Measurements from ENCODE around the gene INPP5D. TPM values are rescaled to one million over a fixed set of nuclear protein-coding genes. Genes with fewer than 3 reads are reported as not detected.

Gene INPP5D
- total RNA-seq, 1 donor: under 0.01 TPM

DNA sequence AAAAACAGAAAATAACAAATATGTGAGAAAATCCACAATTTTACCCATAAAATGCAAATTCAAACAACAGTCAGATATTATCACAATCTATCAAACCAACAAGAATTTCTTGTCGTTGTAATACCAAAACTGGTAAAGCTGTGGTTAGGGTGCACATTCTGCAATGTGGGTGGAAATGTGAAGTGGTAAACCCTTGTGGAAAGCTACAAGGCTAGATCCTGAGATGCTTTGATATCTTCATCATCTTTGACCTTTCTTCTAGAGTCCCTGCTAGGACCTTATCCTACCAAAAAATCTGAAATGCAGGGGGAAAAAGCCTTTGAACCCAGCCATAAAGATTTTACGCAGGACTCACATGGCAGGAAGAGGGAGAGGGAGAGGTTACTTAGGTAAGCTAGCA lies 174.1 kb downstream of the INPP5D start:
- no peak overlapping the region for H3K4me3 ChIP-seq (ENCODE audit: low read depth, low read length)
- TF ChIP-seq, protein P1, sequence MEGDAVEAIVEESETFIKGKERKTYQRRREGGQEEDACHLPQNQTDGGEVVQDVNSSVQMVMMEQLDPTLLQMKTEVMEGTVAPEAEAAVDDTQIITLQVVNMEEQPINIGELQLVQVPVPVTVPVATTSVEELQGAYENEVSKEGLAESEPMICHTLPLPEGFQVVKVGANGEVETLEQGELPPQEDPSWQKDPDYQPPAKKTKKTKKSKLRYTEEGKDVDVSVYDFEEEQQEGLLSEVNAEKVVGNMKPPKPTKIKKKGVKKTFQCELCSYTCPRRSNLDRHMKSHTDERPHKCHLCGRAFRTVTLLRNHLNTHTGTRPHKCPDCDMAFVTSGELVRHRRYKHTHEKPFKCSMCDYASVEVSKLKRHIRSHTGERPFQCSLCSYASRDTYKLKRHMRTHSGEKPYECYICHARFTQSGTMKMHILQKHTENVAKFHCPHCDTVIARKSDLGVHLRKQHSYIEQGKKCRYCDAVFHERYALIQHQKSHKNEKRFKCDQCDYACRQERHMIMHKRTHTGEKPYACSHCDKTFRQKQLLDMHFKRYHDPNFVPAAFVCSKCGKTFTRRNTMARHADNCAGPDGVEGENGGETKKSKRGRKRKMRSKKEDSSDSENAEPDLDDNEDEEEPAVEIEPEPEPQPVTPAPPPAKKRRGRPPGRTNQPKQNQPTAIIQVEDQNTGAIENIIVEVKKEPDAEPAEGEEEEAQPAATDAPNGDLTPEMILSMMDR (IDR thresholded peaks at IDR 0.05; ENCODE audit: insufficient read depth, low read depth, low read length): no peak
- no peak for DNase-seq (ENCODE audit: low read depth)

DNA sequence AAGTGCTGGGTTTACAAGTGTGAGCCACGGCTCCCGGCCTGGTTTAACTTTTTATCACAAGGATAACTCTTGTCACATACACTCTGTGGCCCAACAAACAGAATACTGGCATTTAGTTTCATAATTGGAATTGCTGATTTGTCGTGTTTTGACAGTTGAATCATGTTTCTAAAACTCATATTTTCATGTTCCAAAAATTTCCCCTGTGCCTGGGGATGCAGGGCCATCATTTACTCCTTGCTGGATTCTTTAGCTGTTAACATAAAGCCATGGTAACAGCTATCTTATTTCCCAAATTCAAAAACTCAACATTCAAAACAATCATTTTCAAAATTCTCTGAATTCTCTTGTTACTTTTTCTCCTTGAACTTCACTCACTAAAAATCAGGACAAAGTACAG lies 174.9 kb downstream of the INPP5D start:
- H3K4me3 ChIP-seq (ENCODE audit: low read depth, low read length): no peak overlapping the region
- no peak for DNase-seq (ENCODE audit: low read depth)
- TF ChIP-seq, protein P1 (IDR thresholded peaks at IDR 0.05; ENCODE audit: insufficient read depth, low read depth, low read length): no peak

DNA sequence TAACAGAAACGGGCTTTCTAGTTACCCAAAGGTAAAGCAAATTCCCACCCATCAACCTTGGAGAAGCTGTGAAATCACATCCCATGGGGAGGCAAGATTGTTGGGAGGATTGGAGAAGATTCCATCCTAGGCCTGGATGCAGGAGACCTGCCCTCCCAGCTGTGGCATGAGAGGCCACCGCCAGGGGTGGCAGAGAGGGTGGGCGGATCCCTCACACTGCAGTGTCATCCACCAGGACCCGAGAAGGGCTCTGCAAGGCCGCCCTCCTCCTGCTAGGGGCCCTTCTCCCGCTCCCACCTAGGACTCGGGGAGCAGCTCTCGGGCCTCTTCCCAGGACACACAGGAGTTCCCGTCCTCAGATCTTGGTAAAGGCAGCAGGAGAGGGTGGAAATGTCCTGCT lies 175.8 kb downstream of the INPP5D start:
- TF ChIP-seq, protein P1 (IDR thresholded peaks at IDR 0.05; ENCODE audit: insufficient read depth, low read depth, low read length): no peak
- no peak overlapping the region for H3K4me3 ChIP-seq (ENCODE audit: low read depth, low read length)
- no peak for DNase-seq (ENCODE audit: low read depth)

DNA sequence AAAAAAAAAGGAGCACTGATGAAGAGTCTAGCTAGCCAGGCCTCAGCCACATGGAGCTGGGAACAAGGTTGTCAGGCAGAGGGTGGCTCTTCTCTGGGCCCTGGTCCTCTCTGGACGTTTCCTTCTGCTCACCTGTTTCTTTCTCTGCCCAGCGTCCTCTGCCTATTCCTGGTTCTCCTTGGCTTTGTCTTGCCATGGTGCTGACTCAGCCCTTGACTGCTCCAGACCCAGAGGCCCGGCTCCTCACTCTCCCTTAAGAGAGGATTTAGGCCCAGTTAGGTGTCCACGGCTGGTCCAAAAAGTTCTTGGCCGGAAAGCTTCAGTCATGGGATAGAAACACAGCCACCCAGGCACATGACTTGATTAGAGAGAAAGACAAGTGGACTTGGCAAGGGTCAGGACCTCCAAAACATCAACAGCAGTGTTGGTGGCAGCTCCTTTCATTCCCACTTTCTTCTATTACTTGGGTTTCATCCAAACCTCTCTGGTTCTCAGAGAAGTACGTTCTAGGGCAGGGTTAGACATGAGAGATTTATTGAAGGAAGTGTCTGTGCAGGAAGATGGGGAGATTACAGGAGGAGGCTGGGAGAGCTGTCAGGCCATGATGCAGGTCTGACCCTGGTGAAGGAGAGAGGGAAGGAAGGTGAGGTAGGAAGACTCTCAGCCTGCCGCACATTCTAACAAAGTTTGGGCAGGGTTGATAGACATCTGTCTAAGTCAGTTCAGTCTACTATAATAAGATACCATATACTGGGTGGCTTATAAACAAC lies 176.9 kb downstream of the INPP5D start:
- DNase-seq (ENCODE audit: low read depth): no peak
- TF ChIP-seq, protein P1 (IDR thresholded peaks at IDR 0.05; ENCODE audit: insufficient read depth, low read depth, low read length): no peak
- H3K4me3 ChIP-seq (ENCODE audit: low read depth, low read length): no peak overlapping the region

DNA sequence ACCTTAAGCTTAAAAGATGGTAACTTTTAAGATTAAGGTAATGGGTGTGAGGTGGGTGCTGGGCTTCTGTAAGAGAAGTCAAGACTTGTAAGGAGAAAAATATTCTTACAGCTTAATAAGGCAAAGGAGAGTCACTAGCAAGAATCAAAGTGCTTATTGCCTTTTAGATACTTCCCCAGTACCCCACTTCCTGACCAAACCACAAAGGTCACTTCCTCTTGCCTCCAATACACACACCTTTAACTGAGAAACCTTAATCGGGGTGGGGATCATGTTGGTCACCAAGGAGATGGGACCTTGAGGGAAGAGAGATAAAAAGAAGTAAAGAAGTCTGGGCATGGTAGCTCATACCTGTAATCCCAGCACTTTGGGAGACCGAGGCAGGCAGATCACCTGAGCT lies 180.8 kb downstream of the INPP5D start:
- H3K4me3 ChIP-seq (ENCODE audit: low read depth, low read length): no peak overlapping the region
- TF ChIP-seq, protein P1 (IDR thresholded peaks at IDR 0.05; ENCODE audit: insufficient read depth, low read depth, low read length): no peak
- no peak for DNase-seq (ENCODE audit: low read depth)

DNA sequence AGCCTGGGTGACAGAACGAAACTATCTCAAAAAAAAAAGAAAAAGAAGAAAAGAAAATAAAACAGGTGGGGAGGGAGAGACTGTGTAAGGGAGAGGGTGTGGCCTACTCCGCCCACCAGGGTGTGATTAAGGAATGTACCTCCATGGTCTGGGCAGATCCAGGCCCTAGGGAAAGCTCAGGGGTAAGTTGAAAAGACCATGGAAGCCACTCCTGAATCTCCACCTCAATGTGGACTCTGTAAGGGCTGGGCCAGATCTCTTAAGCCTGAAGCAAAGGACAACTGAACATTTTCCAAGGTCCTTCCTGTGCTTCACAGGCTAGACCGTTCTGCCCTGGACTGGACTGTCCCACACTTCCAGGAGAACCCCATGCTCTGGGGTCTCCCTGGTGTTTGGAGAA lies 181.7 kb downstream of the INPP5D start:
- TF ChIP-seq, protein P1 (IDR thresholded peaks at IDR 0.05; ENCODE audit: insufficient read depth, low read depth, low read length): no peak
- DNase-seq (ENCODE audit: low read depth): no peak

More for the DNA sequence above, 181.7 kb downstream of the INPP5D start:
- no peak overlapping the region for H3K4me3 ChIP-seq (ENCODE audit: low read depth, low read length)
